ENCODE results near the gene ROPN1B.

ROPN1B gene

DNA sequence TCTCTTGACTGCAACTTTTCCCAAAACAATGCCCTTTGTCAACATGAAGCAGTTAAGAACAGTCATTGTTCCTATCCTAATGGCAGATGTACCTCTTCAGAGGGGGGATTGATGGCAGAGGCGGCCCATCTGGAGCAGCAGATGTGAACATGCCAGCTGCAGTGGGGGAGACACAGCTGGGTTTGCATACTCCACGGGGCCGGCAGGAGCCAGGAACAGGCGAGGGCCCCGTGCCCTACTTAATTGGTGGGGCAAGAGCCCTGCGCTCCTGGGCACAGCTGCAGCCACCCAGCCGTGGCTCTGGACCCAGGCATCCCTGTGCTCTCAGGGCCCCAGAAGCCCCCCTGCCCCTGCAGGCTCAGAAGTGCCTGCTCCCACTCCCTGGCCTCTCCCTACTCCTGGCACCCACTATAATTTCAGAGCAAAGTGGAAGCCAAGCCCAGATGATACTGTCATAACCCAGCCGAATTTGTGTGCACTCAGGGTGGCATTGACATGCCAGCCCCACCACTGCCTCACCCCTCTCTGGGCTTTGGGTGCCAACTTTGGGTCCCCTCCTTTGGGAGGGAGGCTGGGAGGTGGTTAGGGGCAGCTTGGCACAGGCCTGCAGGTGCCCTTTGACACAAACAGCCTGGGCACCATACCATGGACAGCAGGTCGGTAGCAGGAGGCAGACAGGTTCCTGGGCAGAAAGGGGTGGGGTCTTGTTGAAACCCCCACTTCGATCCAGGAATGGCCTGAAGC lies 34.6 kb downstream of the ROPN1B start:
- Histone ChIP-seq H3K27ac (ENCODE audit: extremely low read depth, low read depth, low read length) (no peak overlapping the region), H3K36me3 (ENCODE audit: control insufficient read depth in 2 of 2, insufficient read depth in 1 of 2, low read length in 2 of 2) (peaks cover 0 to 32% of the 10 kb centered on the region in 2 experiments; a peak in 1 of 3 replicates), H3K9me3 (ENCODE audit: control insufficient read depth, insufficient read depth, low read depth, low read length) (no peaks in the 10 kb centered on the region), H3K4me1 (ENCODE audit: control insufficient read depth, insufficient read depth, low read length) (no peaks in the 10 kb centered on the region), H3K4me3 (ENCODE audit: low read depth, low read length) (no peak overlapping the region)
- ChIA-PET POLR2A (no interaction called here), CTCF (interaction anchor here (1.3 kb wide), 1 partner anchor 74 kb away, joined by 3 read pairs; no protein-coding TSS in a partner anchor)
- TF ChIP-seq ZNF654 (tag by site-specific recombination; IDR thresholded peaks at IDR 0.05; ENCODE audit: low read depth) (no peak), ZNF146 (tag by site-specific recombination; IDR thresholded peaks at IDR 0.05) (no peak), ZNF391 (tag by site-specific recombination; IDR thresholded peaks at IDR 0.05; ENCODE audit: borderline replicate concordance, low read depth) (no peak), ZNF747 (tag by site-specific recombination; IDR thresholded peaks at IDR 0.05) (no peak)
- TF ChIP-seq, protein P1, sequence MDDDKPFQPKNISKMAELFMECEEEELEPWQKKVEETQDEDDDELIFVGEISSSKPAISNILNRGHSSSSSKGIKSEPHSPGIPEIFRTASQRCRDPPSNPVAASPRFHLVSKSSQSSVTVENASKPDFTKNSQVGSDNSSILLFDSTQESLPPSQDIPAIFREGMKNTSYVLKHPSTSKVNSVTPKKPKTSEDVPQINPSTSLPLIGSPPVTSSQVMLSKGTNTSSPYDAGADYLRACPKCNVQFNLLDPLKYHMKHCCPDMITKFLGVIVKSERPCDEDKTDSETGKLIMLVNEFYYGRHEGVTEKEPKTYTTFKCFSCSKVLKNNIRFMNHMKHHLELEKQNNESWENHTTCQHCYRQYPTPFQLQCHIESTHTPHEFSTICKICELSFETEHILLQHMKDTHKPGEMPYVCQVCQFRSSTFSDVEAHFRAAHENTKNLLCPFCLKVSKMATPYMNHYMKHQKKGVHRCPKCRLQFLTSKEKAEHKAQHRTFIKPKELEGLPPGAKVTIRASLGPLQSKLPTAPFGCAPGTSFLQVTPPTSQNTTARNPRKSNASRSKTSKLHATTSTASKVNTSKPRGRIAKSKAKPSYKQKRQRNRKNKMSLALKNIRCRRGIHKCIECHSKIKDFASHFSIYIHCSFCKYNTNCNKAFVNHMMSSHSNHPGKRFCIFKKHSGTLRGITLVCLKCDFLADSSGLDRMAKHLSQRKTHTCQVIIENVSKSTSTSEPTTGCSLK (tag by site-specific recombination; IDR thresholded peaks at IDR 0.05) = no peak

- ChIA-PET CTCF (no interaction called here), POLR2A (no interaction called here)
- H3K4me1 ChIP-seq (ENCODE audit: control insufficient read depth, insufficient read depth, low read length) = no peaks in the 10 kb centered on the region
- peaks cover 0 to 35% of the 10 kb centered on the region in 2 experiments; a peak in 1 of 3 replicates for H3K36me3 ChIP-seq (ENCODE audit: control insufficient read depth in 2 of 2, insufficient read depth in 1 of 2, low read length in 2 of 2)
- H3K27ac ChIP-seq (ENCODE audit: extremely low read depth, low read depth, low read length) = no peak overlapping the region
- no peaks in the 10 kb centered on the region for H3K9me3 ChIP-seq (ENCODE audit: control insufficient read depth, insufficient read depth, low read depth, low read length)
- H3K4me3 ChIP-seq (ENCODE audit: low read depth, low read length) = no peak overlapping the region
- no peak for TF ChIP-seq ZNF155 (tag by site-specific recombination; IDR thresholded peaks at IDR 0.05)
- no peak for TF ChIP-seq ZNF544 (tag by site-specific recombination; IDR thresholded peaks at IDR 0.05)
- no peak for TF ChIP-seq HOXC10 (CRISPR knock-in tag; IDR thresholded peaks at IDR 0.05)
- TF ChIP-seq YY2 (tag by site-specific recombination; IDR thresholded peaks at IDR 0.05) = no peak
- TF ChIP-seq INSM2 (tag by site-specific recombination; IDR thresholded peaks at IDR 0.05) = no peak
- TF ChIP-seq ZFHX2 (tag by site-specific recombination; conservative IDR thresholded peaks at IDR 0.05) = no peak
- TF ChIP-seq ZNF10 (tag by site-specific recombination; IDR thresholded peaks at IDR 0.05) = no peak
- TF ChIP-seq ZNF747 (tag by site-specific recombination; IDR thresholded peaks at IDR 0.05) = no peak
- TF ChIP-seq, protein P2, sequence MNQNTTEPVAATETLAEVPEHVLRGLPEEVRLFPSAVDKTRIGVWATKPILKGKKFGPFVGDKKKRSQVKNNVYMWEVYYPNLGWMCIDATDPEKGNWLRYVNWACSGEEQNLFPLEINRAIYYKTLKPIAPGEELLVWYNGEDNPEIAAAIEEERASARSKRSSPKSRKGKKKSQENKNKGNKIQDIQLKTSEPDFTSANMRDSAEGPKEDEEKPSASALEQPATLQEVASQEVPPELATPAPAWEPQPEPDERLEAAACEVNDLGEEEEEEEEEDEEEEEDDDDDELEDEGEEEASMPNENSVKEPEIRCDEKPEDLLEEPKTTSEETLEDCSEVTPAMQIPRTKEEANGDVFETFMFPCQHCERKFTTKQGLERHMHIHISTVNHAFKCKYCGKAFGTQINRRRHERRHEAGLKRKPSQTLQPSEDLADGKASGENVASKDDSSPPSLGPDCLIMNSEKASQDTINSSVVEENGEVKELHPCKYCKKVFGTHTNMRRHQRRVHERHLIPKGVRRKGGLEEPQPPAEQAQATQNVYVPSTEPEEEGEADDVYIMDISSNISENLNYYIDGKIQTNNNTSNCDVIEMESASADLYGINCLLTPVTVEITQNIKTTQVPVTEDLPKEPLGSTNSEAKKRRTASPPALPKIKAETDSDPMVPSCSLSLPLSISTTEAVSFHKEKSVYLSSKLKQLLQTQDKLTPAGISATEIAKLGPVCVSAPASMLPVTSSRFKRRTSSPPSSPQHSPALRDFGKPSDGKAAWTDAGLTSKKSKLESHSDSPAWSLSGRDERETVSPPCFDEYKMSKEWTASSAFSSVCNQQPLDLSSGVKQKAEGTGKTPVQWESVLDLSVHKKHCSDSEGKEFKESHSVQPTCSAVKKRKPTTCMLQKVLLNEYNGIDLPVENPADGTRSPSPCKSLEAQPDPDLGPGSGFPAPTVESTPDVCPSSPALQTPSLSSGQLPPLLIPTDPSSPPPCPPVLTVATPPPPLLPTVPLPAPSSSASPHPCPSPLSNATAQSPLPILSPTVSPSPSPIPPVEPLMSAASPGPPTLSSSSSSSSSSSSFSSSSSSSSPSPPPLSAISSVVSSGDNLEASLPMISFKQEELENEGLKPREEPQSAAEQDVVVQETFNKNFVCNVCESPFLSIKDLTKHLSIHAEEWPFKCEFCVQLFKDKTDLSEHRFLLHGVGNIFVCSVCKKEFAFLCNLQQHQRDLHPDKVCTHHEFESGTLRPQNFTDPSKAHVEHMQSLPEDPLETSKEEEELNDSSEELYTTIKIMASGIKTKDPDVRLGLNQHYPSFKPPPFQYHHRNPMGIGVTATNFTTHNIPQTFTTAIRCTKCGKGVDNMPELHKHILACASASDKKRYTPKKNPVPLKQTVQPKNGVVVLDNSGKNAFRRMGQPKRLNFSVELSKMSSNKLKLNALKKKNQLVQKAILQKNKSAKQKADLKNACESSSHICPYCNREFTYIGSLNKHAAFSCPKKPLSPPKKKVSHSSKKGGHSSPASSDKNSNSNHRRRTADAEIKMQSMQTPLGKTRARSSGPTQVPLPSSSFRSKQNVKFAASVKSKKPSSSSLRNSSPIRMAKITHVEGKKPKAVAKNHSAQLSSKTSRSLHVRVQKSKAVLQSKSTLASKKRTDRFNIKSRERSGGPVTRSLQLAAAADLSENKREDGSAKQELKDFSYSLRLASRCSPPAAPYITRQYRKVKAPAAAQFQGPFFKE (tag by site-specific recombination; IDR thresholded peaks at IDR 0.05; ENCODE audit: borderline replicate concordance) = no peak
- TF ChIP-seq GFI1B (tag by site-specific recombination; IDR thresholded peaks at IDR 0.05) = no peak
- TF ChIP-seq ZNF426 (tag by site-specific recombination; IDR thresholded peaks at IDR 0.05) = no peak
- TF ChIP-seq, protein P3, sequence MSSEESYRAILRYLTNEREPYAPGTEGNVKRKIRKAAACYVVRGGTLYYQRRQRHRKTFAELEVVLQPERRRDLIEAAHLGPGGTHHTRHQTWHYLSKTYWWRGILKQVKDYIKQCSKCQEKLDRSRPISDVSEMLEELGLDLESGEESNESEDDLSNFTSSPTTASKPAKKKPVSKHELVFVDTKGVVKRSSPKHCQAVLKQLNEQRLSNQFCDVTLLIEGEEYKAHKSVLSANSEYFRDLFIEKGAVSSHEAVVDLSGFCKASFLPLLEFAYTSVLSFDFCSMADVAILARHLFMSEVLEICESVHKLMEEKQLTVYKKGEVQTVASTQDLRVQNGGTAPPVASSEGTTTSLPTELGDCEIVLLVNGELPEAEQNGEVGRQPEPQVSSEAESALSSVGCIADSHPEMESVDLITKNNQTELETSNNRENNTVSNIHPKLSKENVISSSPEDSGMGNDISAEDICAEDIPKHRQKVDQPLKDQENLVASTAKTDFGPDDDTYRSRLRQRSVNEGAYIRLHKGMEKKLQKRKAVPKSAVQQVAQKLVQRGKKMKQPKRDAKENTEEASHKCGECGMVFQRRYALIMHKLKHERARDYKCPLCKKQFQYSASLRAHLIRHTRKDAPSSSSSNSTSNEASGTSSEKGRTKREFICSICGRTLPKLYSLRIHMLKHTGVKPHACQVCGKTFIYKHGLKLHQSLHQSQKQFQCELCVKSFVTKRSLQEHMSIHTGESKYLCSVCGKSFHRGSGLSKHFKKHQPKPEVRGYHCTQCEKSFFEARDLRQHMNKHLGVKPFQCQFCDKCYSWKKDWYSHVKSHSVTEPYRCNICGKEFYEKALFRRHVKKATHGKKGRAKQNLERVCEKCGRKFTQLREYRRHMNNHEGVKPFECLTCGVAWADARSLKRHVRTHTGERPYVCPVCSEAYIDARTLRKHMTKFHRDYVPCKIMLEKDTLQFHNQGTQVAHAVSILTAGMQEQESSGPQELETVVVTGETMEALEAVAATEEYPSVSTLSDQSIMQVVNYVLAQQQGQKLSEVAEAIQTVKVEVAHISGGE (tag by site-specific recombination; conservative IDR thresholded peaks at IDR 0.05; ENCODE audit: low read depth) = no peak
- no peak for TF ChIP-seq EGR2 (tag by site-specific recombination; IDR thresholded peaks at IDR 0.05; ENCODE audit: low read depth)
- no peak for TF ChIP-seq ZNF76 (tag by site-specific recombination; IDR thresholded peaks at IDR 0.05; ENCODE audit: borderline replicate concordance, low read depth)
- TF ChIP-seq, protein P4, sequence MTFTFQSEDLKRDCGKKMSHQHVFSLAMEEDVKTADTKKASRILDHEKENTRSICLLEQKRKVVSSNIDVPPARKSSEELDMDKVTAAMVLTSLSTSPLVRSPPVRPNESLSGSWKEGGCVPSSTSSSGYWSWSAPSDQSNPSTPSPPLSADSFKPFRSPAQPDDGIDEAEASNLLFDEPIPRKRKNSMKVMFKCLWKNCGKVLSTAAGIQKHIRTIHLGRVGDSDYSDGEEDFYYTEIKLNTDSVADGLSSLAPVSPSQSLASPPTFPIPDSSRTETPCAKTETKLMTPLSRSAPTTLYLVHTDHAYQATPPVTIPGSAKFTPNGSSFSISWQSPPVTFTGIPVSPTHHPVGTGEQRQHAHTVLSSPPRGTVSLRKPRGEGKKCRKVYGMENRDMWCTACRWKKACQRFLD (tag by site-specific recombination; IDR thresholded peaks at IDR 0.05) = no peak
- no peak for TF ChIP-seq KLF10 (tag by site-specific recombination; IDR thresholded peaks at IDR 0.05)
Observed at GRCh38 chr3:126004217-126004616, 35.2 kb downstream of the ROPN1B start.

Data from HEK293 (cell line).